Coronary artery (tissue), 2 donors: Measurements from ENCODE around the gene NLE1.

Experiments
- DNase-seq: peaks from one replicate; pipeline ENCODE4 v3.0.0-alpha.2; 2017; ENCODE audit warnings: low spot score
- H3K27ac ChIP-seq, 2 donors: fragments of 200-600 bp; sonication (generic); one replicate each; pipeline ENCODE4 v1.5.1; 2016 to 2019
- H3K4me3 ChIP-seq: fragments of 200-600 bp; sonication (generic); 2 replicates; pipeline ENCODE4 v1.5.1; 2016; ENCODE audit warnings: mild to moderate bottlenecking, moderate library complexity
- TF ChIP-seq, protein P1 (sequence below): fragments of 200-600 bp; sonication (generic); IDR thresholded peaks from one replicate; pipeline ENCODE4 v1.5.1; 2019; ENCODE audit warnings: antibody characterized with exemption

The NLE1 gene

DNA sequence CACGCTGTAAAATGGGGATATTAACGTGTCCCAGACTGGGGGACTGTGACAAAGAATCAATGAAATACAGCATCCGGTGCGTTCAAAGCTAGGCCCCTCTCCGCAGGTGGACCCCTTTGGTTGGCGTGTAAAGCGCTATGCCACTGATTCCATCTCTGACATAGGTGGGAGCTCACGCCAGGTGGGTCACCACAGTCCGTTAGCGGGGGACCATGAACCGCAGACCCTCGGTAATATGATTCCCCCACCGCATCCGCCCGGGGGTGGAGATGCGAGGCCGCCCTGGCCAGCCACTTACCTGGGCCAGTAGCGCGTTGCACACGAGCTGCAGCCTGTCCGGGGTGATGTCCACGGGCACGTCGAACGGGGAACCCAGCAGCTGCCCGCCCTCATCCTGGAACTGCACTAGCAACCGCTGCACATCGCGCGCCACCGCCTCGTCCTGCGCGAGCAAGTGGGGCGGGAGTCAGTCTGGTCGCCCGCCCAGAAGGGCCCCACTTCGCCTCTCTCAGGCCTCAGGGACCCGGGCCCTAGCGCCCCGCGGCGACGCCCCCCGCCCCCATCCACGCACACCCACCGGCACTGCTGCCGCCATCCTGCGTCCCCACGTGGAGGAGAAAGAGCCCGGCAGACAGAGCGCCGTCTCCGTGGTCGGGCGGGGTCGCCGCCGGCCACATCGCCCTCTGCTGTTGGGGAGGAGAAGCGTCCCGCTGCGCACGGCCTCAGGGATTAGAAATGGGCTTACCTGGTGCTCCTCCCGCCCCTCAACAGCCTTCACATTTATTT, at the start of gene NLE1:
Gene NLE1, minus strand, starts transcription at position 623 of the 786 bp plus-strand sequence. Its CDS starts 28 bp downstream, at position 595.
- peak within 1 kb of the TSS; percentile 97 for H3K4me3 ChIP-seq
- TF ChIP-seq, protein P1, sequence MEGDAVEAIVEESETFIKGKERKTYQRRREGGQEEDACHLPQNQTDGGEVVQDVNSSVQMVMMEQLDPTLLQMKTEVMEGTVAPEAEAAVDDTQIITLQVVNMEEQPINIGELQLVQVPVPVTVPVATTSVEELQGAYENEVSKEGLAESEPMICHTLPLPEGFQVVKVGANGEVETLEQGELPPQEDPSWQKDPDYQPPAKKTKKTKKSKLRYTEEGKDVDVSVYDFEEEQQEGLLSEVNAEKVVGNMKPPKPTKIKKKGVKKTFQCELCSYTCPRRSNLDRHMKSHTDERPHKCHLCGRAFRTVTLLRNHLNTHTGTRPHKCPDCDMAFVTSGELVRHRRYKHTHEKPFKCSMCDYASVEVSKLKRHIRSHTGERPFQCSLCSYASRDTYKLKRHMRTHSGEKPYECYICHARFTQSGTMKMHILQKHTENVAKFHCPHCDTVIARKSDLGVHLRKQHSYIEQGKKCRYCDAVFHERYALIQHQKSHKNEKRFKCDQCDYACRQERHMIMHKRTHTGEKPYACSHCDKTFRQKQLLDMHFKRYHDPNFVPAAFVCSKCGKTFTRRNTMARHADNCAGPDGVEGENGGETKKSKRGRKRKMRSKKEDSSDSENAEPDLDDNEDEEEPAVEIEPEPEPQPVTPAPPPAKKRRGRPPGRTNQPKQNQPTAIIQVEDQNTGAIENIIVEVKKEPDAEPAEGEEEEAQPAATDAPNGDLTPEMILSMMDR, result peak; percentile 93
- H3K27ac ChIP-seq, result peak within 1 kb of the TSS in 1 of 2 donors; percentile 26
- no peak for DNase-seq

DNA sequence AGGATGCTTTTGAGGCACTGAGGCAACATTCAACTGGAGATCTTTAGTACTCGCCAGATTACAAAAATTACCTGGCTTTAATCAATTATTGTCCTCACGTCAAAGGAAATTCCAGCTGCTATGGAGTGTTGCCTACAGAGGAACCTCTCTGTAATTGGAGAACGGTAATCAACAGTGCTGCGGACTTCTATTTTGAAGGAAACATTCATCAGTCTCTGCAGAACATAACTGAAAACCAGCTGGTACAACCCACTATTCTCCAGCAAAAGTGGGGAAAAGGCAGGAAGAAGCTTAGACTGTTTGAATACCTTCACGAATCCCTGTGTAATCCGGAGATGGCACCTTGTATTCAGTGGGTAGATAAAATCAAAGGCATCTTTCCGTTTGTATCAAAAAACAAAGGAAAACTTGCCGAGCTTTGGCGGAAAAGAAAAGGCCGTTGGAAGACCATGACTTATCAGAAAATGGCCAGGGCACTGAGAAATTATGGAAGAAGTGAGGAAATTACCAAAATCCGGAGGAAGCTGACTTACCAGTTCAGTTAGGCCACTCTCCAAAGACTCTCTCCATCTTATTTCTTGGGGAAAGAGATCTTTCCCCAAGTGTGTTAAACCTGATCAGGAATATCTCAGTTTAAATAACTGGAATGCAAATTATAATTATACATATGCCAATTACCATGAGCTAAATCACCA, 49.0 kb upstream of the NLE1 start:
- H3K27ac ChIP-seq, result no peak overlapping the region
- TF ChIP-seq, protein P1, result no peak
- H3K4me3 ChIP-seq, result no peak overlapping the region
- no peak for DNase-seq

- Histone ChIP-seq H3K27ac (no peak overlapping the region), H3K4me3 (no peak overlapping the region)
- no peak for DNase-seq
- TF ChIP-seq, protein P1, result no peak
These were observed 47.2 kb upstream of the NLE1 start for GRCh38 chr17:35189291-35189690.

DNA sequence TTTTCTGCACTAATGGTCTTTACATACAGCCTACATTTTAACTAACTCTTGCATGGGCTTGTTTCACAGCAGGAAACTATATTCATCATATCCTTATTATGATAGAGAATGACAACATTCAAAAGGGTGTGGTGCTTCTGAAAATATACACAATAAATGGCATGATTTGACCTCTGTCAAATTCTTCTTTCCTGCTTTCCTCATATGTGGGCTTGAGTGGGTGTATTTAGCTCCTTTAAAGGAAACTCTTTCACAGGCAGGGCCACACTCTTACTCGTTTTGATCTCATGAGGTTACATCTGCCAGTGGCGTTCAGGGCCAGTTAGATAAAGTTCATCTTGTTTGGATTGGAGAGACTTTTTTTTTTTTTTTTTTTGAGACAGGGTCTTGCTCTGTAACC, 46.0 kb upstream of the NLE1 start:
- Histone ChIP-seq H3K27ac (no peak overlapping the region), H3K4me3 (no peak overlapping the region)
- DNase-seq, result no peak
- TF ChIP-seq, protein P1, result no peak

- Histone ChIP-seq H3K27ac (no peak overlapping the region), H3K4me3 (no peak overlapping the region)
- TF ChIP-seq, protein P1, result no peak
- no peak for DNase-seq
These were observed 45.4 kb upstream of the NLE1 start for GRCh38 chr17:35187481-35187880.

DNA sequence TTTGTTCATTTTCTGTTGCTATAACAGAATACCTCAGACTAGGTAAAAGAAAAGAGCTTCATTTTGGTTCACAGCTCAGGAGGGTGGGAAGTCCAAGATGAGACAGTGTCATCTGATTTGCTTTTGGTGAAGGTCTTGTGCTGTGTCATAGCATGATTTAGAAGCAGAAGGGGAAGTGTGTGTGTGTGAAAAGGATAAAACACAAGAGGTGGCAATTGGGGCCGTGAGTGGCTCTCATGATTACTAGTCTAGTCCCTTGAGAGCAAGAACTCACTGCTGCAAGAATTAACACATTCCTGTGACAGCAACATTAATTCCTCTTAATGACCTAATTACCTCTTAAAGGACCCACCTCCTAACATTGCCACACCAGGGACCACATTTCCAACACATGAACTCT, 43.7 kb upstream of the NLE1 start:
- Histone ChIP-seq H3K4me3 (no peak overlapping the region), H3K27ac (no peak overlapping the region)
- TF ChIP-seq, protein P1, result no peak
- DNase-seq, result no peak
